K562 (cell line): Measurements from ENCODE around the gene CRYGA. TPM values are rescaled to one million over a fixed set of nuclear protein-coding genes. Genes with fewer than 3 reads are reported as not detected.
A peak's percentile ranks its signal among the peaks of the same experiment; 100 is the strongest.

Experiments
- ELF2 ChIP-seq: fragments of 250-450 bp; sonication (Bioruptor Pico); IDR thresholded peaks from 2 replicates; pipeline ENCODE4 v1.5.0; 2021; ENCODE audit warnings: mild to moderate bottlenecking
- HLTF ChIP-seq: fragments of 450-650 bp; IDR thresholded peaks from 2 replicates; pipeline ENCODE4 v1.6.1; 2016
- MAFF ChIP-seq: IDR thresholded peaks from 2 replicates; pipeline ENCODE4 v1.6.1; 2012; ENCODE audit warnings: low read length, improper control_type of control experiment
- NCOA2 ChIP-seq, 2 experiments: fragments of 450-650 bp; IDR thresholded peaks; 2 replicates each; pipeline ENCODE4 v1.6.1; 2018; ENCODE audit warnings: mild to moderate bottlenecking in 2 of 2, moderate library complexity in 1 of 2; ENCODE audit not compliant: partially characterized antibody in 2 of 2
- OTX1 ChIP-seq: fragments of 450-650 bp; formaldehyde crosslinking; IDR thresholded peaks from 2 replicates; pipeline ENCODE4 v1.4.0; 2022; ENCODE audit warnings: mild to moderate bottlenecking
- RBM14 ChIP-seq: fragments of 200-400 bp; formaldehyde crosslinking; IDR thresholded peaks from 2 replicates; pipeline ENCODE4 v1.6.1; 2018; ENCODE audit warnings: low read depth, mild to moderate bottlenecking, low read length, moderate library complexity, borderline replicate concordance; ENCODE audit not compliant: insufficient read depth
- YY1 ChIP-seq, 3 experiments: IDR thresholded peaks; 2 replicates each; pipeline ENCODE4 v1.6.1; 2011; ENCODE audit warnings: low read length in 2 of 3, mild to moderate bottlenecking in 2 of 3, moderate library complexity in 2 of 3, borderline replicate concordance in 1 of 3, control low read depth in 1 of 3, low read depth in 1 of 3; ENCODE audit not compliant: insufficient read depth in 3 of 3, insufficient replicate concordance in 2 of 3, control insufficient read depth in 1 of 3, insufficient read length in 1 of 3; ENCODE audit errors: extremely low read depth in 1 of 3
- ZNF561 ChIP-seq: fragments of 450-650 bp; formaldehyde crosslinking; conservative IDR thresholded peaks from 2 replicates; pipeline ENCODE4 v1.4.0; 2020; ENCODE audit warnings: mild to moderate bottlenecking, moderate library complexity
- polyA plus RNA-seq, 8 experiments: library from polyadenylated mRNA; depleted of rRNA in 4 of 8; stranded (reverse) in 5 of 8; unstranded in 3 of 8; fragments of >200 nt; fragmentation: Nextera tagmentation in 2 of 8; fragmentation: Illumina TruSeq in 1 of 8; extraction: Ambion mirVana in 2 of 8; extraction: Trizol in 1 of 8; gene quantifications; 2 replicates each; pipeline versions ENCODE4 v1.2.1 to v1.2.3, GENCODE V29; 2011 to 2014; ENCODE audit warnings: inconsistent platforms in 1 of 8, missing spikeins in 1 of 8
- total RNA-seq, 7 experiments: library from RNA; depleted of rRNA in 6 of 7; stranded (reverse); fragments of >200 nt in 6 of 7; fragmentation: Illumina TruSeq in 2 of 7; extraction: Trizol in 2 of 7; gene quantifications; 2 replicates each; pipeline versions ENCODE4 v1.2.1 to v1.2.3, GENCODE V29; 2011 to 2021; ENCODE audit warnings: low replicate concordance in 1 of 7
- TF ChIP-seq, protein P1 (sequence below): fragments of 450-650 bp; IDR thresholded peaks from 2 replicates; pipeline ENCODE4 v1.6.1; 2018; ENCODE audit not compliant: partially characterized antibody
- TF ChIP-seq, protein P2 (sequence below), 2 experiments: fragments of 450-650 bp; IDR thresholded peaks; 2 replicates each; pipeline ENCODE4 v1.6.1; 2016
- TF ChIP-seq, protein P3 (sequence below): sonication (generic); formaldehyde crosslinking; IDR thresholded peaks from 2 replicates; pipeline ENCODE4 v1.8.0; 2022; ENCODE audit warnings: mild to moderate bottlenecking, low read depth, missing genetic modification reagents
- TF ChIP-seq, protein P4 (sequence below): fragments of 450-650 bp; formaldehyde crosslinking; IDR thresholded peaks from 2 replicates; pipeline ENCODE4 v1.4.0; 2020; ENCODE audit warnings: mild to moderate bottlenecking
- TF ChIP-seq, protein P5 (sequence below): fragments of 250-450 bp; sonication (Bioruptor Pico); IDR thresholded peaks from 2 replicates; pipeline ENCODE4 v1.8.0; 2021; ENCODE audit warnings: moderate library complexity, mild to moderate bottlenecking, inconsistent platforms
- TF ChIP-seq, protein P6 (sequence below), 3 experiments: IDR thresholded peaks in 2 of 3; conservative IDR thresholded peaks in 1 of 3; 2 replicates each; pipeline ENCODE4 v1.5.1; 2011 to 2012; ENCODE audit warnings: low read length in 3 of 3, mild to moderate bottlenecking in 3 of 3, control low read depth in 2 of 3, improper control_type of control experiment in 1 of 3, inconsistent platforms in 1 of 3, low read depth in 1 of 3, mixed read lengths in 1 of 3, moderate library complexity in 1 of 3; ENCODE audit not compliant: insufficient read depth in 2 of 3

Gene CRYGA
- total and polyA plus RNA-seq, 9 of the 15 experiments (the other 6 are each of a cell fraction or from before 2014, with no cell fraction given): not detected

DNA sequence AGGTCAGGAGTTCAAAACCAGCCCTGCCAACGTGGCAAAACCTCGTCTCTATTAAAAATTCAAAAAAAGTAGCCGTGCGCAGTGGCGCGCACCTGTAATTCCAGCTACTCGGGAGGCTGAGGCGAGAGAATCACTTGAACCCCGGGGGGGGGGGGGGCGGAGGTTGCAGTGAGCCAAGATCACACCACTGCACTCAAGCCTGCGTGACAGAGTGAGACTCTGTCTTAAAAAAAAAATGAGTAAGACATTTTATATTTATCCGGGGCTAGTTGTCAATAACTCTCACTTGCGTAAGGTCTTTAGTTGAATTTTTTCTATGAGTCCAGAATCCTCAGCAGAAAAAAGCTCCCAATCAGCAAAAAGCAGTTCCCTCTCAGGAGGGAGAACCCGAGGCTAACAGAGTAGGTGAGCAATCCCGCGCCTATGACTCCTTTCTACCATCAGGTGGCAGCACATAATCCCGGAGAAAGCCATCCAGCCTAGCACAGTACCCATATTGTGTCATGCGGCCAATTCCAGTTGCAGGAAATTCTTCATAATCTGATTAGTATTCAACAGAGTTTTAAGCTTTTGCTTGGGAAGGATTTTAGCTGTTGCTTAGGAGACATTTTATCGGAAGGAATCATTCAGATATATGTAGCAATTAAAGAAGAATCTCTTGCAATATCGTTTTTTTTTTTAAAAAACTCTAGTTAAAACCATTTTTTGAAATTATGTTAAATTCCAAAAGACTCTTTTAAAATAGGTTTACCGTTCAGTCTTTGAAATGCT is 11.9 kb upstream of the CRYGA start (continued):
- TF ChIP-seq, protein P1, sequence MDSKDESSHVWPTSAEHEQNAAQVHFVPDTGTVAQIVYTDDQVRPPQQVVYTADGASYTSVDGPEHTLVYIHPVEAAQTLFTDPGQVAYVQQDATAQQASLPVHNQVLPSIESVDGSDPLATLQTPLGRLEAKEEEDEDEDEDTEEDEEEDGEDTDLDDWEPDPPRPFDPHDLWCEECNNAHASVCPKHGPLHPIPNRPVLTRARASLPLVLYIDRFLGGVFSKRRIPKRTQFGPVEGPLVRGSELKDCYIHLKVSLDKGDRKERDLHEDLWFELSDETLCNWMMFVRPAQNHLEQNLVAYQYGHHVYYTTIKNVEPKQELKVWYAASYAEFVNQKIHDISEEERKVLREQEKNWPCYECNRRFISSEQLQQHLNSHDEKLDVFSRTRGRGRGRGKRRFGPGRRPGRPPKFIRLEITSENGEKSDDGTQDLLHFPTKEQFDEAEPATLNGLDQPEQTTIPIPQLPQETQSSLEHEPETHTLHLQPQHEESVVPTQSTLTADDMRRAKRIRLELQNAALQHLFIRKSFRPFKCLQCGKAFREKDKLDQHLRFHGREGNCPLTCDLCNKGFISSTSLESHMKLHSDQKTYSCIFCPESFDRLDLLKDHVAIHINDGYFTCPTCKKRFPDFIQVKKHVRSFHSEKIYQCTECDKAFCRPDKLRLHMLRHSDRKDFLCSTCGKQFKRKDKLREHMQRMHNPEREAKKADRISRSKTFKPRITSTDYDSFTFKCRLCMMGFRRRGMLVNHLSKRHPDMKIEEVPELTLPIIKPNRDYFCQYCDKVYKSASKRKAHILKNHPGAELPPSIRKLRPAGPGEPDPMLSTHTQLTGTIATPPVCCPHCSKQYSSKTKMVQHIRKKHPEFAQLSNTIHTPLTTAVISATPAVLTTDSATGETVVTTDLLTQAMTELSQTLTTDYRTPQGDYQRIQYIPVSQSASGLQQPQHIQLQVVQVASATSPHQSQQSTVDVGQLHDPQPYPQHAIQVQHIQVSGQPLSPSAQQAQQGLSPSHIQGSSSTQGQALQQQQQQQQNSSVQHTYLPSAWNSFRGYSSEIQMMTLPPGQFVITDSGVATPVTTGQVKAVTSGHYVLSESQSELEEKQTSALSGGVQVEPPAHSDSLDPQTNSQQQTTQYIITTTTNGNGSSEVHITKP: peak; percentile 7
- TF ChIP-seq, protein P2, sequence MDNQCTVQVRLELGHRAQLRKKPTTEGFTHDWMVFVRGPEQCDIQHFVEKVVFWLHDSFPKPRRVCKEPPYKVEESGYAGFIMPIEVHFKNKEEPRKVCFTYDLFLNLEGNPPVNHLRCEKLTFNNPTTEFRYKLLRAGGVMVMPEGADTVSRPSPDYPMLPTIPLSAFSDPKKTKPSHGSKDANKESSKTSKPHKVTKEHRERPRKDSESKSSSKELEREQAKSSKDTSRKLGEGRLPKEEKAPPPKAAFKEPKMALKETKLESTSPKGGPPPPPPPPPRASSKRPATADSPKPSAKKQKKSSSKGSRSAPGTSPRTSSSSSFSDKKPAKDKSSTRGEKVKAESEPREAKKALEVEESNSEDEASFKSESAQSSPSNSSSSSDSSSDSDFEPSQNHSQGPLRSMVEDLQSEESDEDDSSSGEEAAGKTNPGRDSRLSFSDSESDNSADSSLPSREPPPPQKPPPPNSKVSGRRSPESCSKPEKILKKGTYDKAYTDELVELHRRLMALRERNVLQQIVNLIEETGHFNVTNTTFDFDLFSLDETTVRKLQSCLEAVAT (IDR thresholded peaks at IDR 0.05): no peak
- TF ChIP-seq, protein P3, sequence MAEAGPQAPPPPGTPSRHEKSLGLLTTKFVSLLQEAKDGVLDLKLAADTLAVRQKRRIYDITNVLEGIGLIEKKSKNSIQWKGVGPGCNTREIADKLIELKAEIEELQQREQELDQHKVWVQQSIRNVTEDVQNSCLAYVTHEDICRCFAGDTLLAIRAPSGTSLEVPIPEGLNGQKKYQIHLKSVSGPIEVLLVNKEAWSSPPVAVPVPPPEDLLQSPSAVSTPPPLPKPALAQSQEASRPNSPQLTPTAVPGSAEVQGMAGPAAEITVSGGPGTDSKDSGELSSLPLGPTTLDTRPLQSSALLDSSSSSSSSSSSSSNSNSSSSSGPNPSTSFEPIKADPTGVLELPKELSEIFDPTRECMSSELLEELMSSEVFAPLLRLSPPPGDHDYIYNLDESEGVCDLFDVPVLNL (CRISPR knock-in tag): no peak
- TF ChIP-seq MAFF: peak; percentile 73
- no peak for TF ChIP-seq NCOA2 (IDR thresholded peaks at IDR 0.05; ENCODE audit: partially characterized antibody in 2 of 2)
- TF ChIP-seq, protein P4, sequence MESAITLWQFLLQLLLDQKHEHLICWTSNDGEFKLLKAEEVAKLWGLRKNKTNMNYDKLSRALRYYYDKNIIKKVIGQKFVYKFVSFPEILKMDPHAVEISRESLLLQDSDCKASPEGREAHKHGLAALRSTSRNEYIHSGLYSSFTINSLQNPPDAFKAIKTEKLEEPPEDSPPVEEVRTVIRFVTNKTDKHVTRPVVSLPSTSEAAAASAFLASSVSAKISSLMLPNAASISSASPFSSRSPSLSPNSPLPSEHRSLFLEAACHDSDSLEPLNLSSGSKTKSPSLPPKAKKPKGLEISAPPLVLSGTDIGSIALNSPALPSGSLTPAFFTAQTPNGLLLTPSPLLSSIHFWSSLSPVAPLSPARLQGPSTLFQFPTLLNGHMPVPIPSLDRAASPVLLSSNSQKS (CRISPR knock-in tag): no peak
- TF ChIP-seq HLTF: no peak
- TF ChIP-seq OTX1 (CRISPR knock-in tag): no peak
- no peak for TF ChIP-seq RBM14
- TF ChIP-seq, protein P5, sequence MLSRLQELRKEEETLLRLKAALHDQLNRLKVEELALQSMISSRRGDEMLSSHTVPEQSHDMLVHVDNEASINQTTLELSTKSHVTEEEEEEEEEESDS (CRISPR knock-in tag): no peak
- TF ChIP-seq, protein P6, sequence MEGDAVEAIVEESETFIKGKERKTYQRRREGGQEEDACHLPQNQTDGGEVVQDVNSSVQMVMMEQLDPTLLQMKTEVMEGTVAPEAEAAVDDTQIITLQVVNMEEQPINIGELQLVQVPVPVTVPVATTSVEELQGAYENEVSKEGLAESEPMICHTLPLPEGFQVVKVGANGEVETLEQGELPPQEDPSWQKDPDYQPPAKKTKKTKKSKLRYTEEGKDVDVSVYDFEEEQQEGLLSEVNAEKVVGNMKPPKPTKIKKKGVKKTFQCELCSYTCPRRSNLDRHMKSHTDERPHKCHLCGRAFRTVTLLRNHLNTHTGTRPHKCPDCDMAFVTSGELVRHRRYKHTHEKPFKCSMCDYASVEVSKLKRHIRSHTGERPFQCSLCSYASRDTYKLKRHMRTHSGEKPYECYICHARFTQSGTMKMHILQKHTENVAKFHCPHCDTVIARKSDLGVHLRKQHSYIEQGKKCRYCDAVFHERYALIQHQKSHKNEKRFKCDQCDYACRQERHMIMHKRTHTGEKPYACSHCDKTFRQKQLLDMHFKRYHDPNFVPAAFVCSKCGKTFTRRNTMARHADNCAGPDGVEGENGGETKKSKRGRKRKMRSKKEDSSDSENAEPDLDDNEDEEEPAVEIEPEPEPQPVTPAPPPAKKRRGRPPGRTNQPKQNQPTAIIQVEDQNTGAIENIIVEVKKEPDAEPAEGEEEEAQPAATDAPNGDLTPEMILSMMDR (IDR thresholded peaks at IDR 0.05 in 2 of 3, conservative IDR thresholded peaks at IDR 0.05 in 1 of 3; ENCODE audit: insufficient read depth in 2 of 3, low read depth in 1 of 3, low read length in 3 of 3): peak; percentile 75 to 83 (median 79)
- peak in 1 of 3 experiments; percentile 19 for TF ChIP-seq YY1 (IDR thresholded peaks at IDR 0.05; ENCODE audit: borderline replicate concordance in 1 of 3, control insufficient read depth in 1 of 3, extremely low read depth in 1 of 3, insufficient read depth in 3 of 3, insufficient read length in 1 of 3, insufficient replicate concordance in 2 of 3, low read depth in 1 of 3, low read length in 2 of 3)
- TF ChIP-seq ELF2: no peak
- no peak for TF ChIP-seq ZNF561
